Mesothelial cell of epicardium (in vitro differentiated cells): ENCODE data around the gene CD274. TPM values are rescaled to one million over a fixed set of nuclear protein-coding genes. Genes with fewer than 3 reads are reported as not detected.
"Not testable (repeated sequence)": the region's sequence is repeated elsewhere in the genome, so short reads cannot be mapped to it uniquely, and the experiment has no call there.

Source experiments
- DNase-seq, 2 experiments: peaks; one replicate each; pipeline ENCODE4 v3.0.0; 2021; ENCODE audit warnings: low spot score in 2 of 2; ENCODE audit not compliant: unreplicated experiment in 2 of 2
- H3K27ac Mint-ChIP-seq: 2 replicates; pipeline ENCODE4 v1.8.0; 2021; ENCODE audit warnings: mixed read lengths
- H3K27me3 Mint-ChIP-seq: 2 replicates; pipeline ENCODE4 v1.8.0; 2021; ENCODE audit warnings: low read depth, mixed read lengths
- H3K36me3 Mint-ChIP-seq: 2 replicates; pipeline ENCODE4 v1.8.0; 2021; ENCODE audit warnings: mixed read lengths
- H3K4me1 Mint-ChIP-seq: 2 replicates; pipeline ENCODE4 v1.8.0; 2021; ENCODE audit warnings: mixed read lengths
- H3K4me3 Mint-ChIP-seq: 2 replicates; pipeline ENCODE4 v1.8.0; 2021; ENCODE audit warnings: mild to moderate bottlenecking, moderate library complexity, mixed read lengths
- H3K9me3 Mint-ChIP-seq: 2 replicates; pipeline ENCODE4 v1.8.0; 2021; ENCODE audit warnings: mixed read lengths
- total RNA-seq: library from RNA; stranded (reverse); gene quantifications from 3 replicates; pipeline ENCODE4 v1.2.1, GENCODE V29; 2021
- TF ChIP-seq, protein P1 (sequence below): fragments of 200-600 bp; sonication (generic); IDR thresholded peaks from one replicate; pipeline ENCODE4 v1.5.0; 2021; ENCODE audit warnings: antibody characterized with exemption; ENCODE audit not compliant: unreplicated experiment

The CD274 gene
- total RNA-seq, 1 donor from 2014 or later = 0.29 TPM

DNA sequence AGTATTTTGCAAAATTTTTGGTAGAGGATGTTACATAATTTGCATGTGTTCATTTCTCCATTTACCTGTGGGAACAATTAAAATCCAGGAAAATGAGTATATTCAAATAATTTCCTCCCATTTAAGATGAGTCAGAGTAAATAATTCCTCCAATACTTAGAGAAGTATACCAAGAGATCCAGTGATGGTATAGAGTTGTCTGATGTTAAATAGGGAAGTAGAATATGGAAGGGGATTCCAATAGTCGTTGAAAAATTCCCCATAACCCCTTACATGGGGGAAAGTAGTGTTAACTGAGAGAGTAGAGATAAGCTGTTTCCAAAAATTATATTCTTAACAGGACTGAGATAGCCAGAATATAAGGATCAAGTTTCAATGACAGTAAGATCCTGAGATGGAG is 15.7 kb downstream of the CD274 start:
- no peaks in the 10 kb centered on the region for H3K4me1 Mint-ChIP-seq
- no peaks in the 10 kb centered on the region for H3K27me3 Mint-ChIP-seq
- no peaks in the 10 kb centered on the region for H3K9me3 Mint-ChIP-seq
- H3K36me3 Mint-ChIP-seq = no peaks in the 10 kb centered on the region
- no peak overlapping the region for H3K27ac Mint-ChIP-seq
- H3K4me3 Mint-ChIP-seq = no peak overlapping the region
- TF ChIP-seq, protein P1, sequence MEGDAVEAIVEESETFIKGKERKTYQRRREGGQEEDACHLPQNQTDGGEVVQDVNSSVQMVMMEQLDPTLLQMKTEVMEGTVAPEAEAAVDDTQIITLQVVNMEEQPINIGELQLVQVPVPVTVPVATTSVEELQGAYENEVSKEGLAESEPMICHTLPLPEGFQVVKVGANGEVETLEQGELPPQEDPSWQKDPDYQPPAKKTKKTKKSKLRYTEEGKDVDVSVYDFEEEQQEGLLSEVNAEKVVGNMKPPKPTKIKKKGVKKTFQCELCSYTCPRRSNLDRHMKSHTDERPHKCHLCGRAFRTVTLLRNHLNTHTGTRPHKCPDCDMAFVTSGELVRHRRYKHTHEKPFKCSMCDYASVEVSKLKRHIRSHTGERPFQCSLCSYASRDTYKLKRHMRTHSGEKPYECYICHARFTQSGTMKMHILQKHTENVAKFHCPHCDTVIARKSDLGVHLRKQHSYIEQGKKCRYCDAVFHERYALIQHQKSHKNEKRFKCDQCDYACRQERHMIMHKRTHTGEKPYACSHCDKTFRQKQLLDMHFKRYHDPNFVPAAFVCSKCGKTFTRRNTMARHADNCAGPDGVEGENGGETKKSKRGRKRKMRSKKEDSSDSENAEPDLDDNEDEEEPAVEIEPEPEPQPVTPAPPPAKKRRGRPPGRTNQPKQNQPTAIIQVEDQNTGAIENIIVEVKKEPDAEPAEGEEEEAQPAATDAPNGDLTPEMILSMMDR = no peak
- no peak for DNase-seq

GRCh38 chr9:5466766-5467165 is 16.4 kb downstream of the CD274 start:
- TF ChIP-seq, protein P1 = no peak
- H3K27ac Mint-ChIP-seq = no peak overlapping the region

GRCh38 chr9:5468850-5469249 is 18.5 kb downstream of the CD274 start:
- no peaks in the 10 kb centered on the region for H3K9me3 Mint-ChIP-seq
- H3K36me3 Mint-ChIP-seq = no peaks in the 10 kb centered on the region
- H3K27me3 Mint-ChIP-seq = no peaks in the 10 kb centered on the region
- H3K4me3 Mint-ChIP-seq = no peak overlapping the region
- no peaks in the 10 kb centered on the region for H3K4me1 Mint-ChIP-seq
- no peak for DNase-seq
- no peak overlapping the region for H3K27ac Mint-ChIP-seq
- TF ChIP-seq, protein P1 = no peak

More at GRCh38 chr9:5466766-5467165, 16.4 kb downstream of the CD274 start:
- Mint-ChIP-seq H3K4me3 (no peak overlapping the region), H3K9me3 (no peaks in the 10 kb centered on the region), H3K27me3 (no peaks in the 10 kb centered on the region), H3K36me3 (no peaks in the 10 kb centered on the region), H3K4me1 (no peaks in the 10 kb centered on the region)
- DNase-seq = no peak

DNA sequence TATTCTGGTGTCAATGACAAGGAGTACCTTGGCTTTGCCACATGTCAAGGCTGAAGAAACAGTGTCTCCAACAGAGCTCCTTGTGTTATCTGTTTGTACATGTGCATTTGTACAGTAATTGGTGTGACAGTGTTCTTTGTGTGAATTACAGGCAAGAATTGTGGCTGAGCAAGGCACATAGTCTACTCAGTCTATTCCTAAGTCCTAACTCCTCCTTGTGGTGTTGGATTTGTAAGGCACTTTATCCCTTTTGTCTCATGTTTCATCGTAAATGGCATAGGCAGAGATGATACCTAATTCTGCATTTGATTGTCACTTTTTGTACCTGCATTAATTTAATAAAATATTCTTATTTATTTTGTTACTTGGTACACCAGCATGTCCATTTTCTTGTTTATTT is 19.8 kb downstream of the CD274 start:
- no peaks in the 10 kb centered on the region for H3K36me3 Mint-ChIP-seq
- H3K9me3 Mint-ChIP-seq = peaks cover 3% of the 10 kb centered on the region
- H3K4me1 Mint-ChIP-seq = no peaks in the 10 kb centered on the region
- no peak overlapping the region for H3K4me3 Mint-ChIP-seq
- TF ChIP-seq, protein P1 = no peak
- no peak for DNase-seq
- H3K27ac Mint-ChIP-seq = no peak overlapping the region
- H3K27me3 Mint-ChIP-seq = no peaks in the 10 kb centered on the region

- Mint-ChIP-seq H3K4me1 (no peaks in the 10 kb centered on the region), H3K4me3 (no peak overlapping the region), H3K27ac (no peak overlapping the region), H3K9me3 (peaks cover 3% of the 10 kb centered on the region), H3K27me3 (no peaks in the 10 kb centered on the region), H3K36me3 (no peaks in the 10 kb centered on the region)
- TF ChIP-seq, protein P1 = no peak
- DNase-seq = no peak
Measured at GRCh38 chr9:5470816-5471215, 20.5 kb downstream of the CD274 start.

DNA sequence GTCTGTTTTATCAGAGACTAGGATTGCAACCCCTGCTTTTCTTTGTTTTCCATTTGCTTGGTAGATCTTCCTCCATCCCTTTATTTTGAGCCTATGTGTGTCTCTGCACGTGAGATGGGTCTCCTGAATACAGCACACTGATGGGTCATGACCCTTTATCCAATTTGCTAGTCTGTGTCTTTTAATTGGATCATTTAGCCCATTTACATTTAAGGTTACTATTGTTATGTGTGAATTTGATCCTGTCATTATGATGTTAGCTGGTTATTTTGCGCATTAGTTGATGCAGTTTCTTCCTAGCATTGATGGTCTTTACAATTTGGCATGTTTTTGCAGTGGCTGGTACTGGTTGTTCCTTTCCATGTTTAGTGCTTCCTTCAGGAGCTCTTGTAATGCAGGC is 25.3 kb downstream of the CD274 start:
- DNase-seq, H3K27me3 Mint-ChIP-seq, H3K4me3 Mint-ChIP-seq, H3K27ac Mint-ChIP-seq, H3K4me1 Mint-ChIP-seq, H3K36me3 Mint-ChIP-seq: not testable (repeated sequence)
- H3K9me3 Mint-ChIP-seq = peaks cover 12% of the 10 kb centered on the region
